ENCODE data around the gene PXDC1.
"Not testable (repeated sequence)": the region's sequence is repeated elsewhere in the genome, so short reads cannot be mapped to it uniquely, and the experiment has no call there.

PXDC1 gene

GRCh38 chr6:3761989-3762270 is 10.4 kb upstream of the PXDC1 start:
- DNase-seq = no peak

- DNase-seq = no peak
Observed at GRCh38 chr6:3759646-3760232, 8.2 kb upstream of the PXDC1 start.

- DNase-seq = no peak
Observed at GRCh38 chr6:3758842-3759144, 7.3 kb upstream of the PXDC1 start.

- not testable (repeated sequence) for DNase-seq
Observed at GRCh38 chr6:3757998-3758841, 6.7 kb upstream of the PXDC1 start.

- DNase-seq = no peak
Observed at GRCh38 chr6:3757241-3757641, 5.7 kb upstream of the PXDC1 start.

- DNase-seq = no peak
Observed at GRCh38 chr6:3756546-3756945, 5.0 kb upstream of the PXDC1 start.

GRCh38 chr6:3755637-3756545 is 4.4 kb upstream of the PXDC1 start:
- DNase-seq = no peak

- DNase-seq = no peak
Observed at GRCh38 chr6:3754776-3755175, 3.3 kb upstream of the PXDC1 start.

GRCh38 chr6:3754032-3754725 is 2.7 kb upstream of the PXDC1 start:
- not testable (repeated sequence) for DNase-seq

GRCh38 chr6:3753228-3753835 is 1.8 kb upstream of the PXDC1 start:
- no peak for DNase-seq

GRCh38 chr6:3752531-3753227 is 1.2 kb upstream of the PXDC1 start:
- DNase-seq = no peak

- DNase-seq = peak; percentile 7 to 29 (median 25)
Observed at GRCh38 chr6:3751730-3752530, 417 bp upstream of the PXDC1 start.

- DNase-seq = no peak
Observed at GRCh38 chr6:3750317-3751076, 1.0 kb downstream of the PXDC1 start.

GRCh38 chr6:3749977-3750316 is 1.6 kb downstream of the PXDC1 start:
- DNase-seq = no peak

- no peak for DNase-seq
Observed at GRCh38 chr6:3749067-3749841, 2.3 kb downstream of the PXDC1 start.

- peak in 1 of 4 experiments; percentile 3 for DNase-seq
Observed at GRCh38 chr6:3748208-3749066, 3.1 kb downstream of the PXDC1 start.

- DNase-seq = no peak
Observed at GRCh38 chr6:3747100-3747737, 4.3 kb downstream of the PXDC1 start.

- no peak for DNase-seq
Observed at GRCh38 chr6:3746696-3747095, 4.8 kb downstream of the PXDC1 start.

Measured in activated naive CD4-positive, alpha-beta T cell (primary cell).